GM19099 (cell line): ENCODE results near the gene C19orf67.
A peak's percentile ranks its signal among the peaks of the same experiment; 100 is the strongest.

ENCODE experiments used
- POLR2A ChIP-seq: IDR thresholded peaks from 3 replicates; pipeline ENCODE4 v1.6.1; 2011; ENCODE audit warnings: low read depth; ENCODE audit not compliant: insufficient read length; ENCODE audit errors: extremely low read depth

C19orf67 gene

GRCh38 chr19:14080887-14081796, 4.4 kb downstream of the C19orf67 start:
- TF ChIP-seq POLR2A: peak; percentile 77

GRCh38 chr19:14078411-14078810, 7.2 kb downstream of the C19orf67 start:
- TF ChIP-seq POLR2A: no peak

- no peak for TF ChIP-seq POLR2A
These were observed 11.4 kb downstream of the C19orf67 start for GRCh38 chr19:14073925-14074838.

- no peak for TF ChIP-seq POLR2A
These were observed 12.2 kb downstream of the C19orf67 start for GRCh38 chr19:14073261-14073924.

GRCh38 chr19:14072535-14073260, 12.9 kb downstream of the C19orf67 start, which contains the start of gene MISP3:
Gene MISP3 (plus strand): TSS chr19:14072786. CDS start chr19:14073310, 524 bp downstream.
- TF ChIP-seq POLR2A: no peak

GRCh38 chr19:14070268-14071050, 15.1 kb downstream of the C19orf67 start:
- no peak for TF ChIP-seq POLR2A

GRCh38 chr19:14066134-14066533, 19.4 kb downstream of the C19orf67 start:
- no peak for TF ChIP-seq POLR2A

GRCh38 chr19:14063105-14063504, 22.5 kb downstream of the C19orf67 start:
- no peak for TF ChIP-seq POLR2A

GRCh38 chr19:14062558-14062855, 23.1 kb downstream of the C19orf67 start:
- TF ChIP-seq POLR2A: no peak

- no peak for TF ChIP-seq POLR2A
These were observed 23.6 kb downstream of the C19orf67 start, which contains the start of gene PALM3 for GRCh38 chr19:14061751-14062557. Gene PALM3 (minus strand): TSS chr19:14062076. CDS start chr19:14061980, 96 bp downstream.

- no peak for TF ChIP-seq POLR2A
These were observed 24.4 kb downstream of the C19orf67 start for GRCh38 chr19:14061081-14061749.

GRCh38 chr19:14059652-14060155, 25.9 kb downstream of the C19orf67 start:
- TF ChIP-seq POLR2A: no peak
